Stimulated activated CD8-positive, alpha-beta memory T cell treated with anti-CD3 and anti-CD28 coated beads, Interleukin-4, amount 100 ng/mL, for 4 hours (primary cell): ENCODE measurements around the gene TMEM72.

Experiments used
- DNase-seq, 2 donors: peaks; one replicate each; pipeline ENCODE4 v3.0.0-alpha.2; 2020; ENCODE audit warnings: low read depth in 2 of 2, low spot score in 1 of 2

TMEM72 gene

GRCh38 chr10:44917848-44918247 is 6.7 kb downstream of the TMEM72 start:
- DNase-seq, result no peak

GRCh38 chr10:44920252-44920651 is 9.1 kb downstream of the TMEM72 start:
- no peak for DNase-seq

- no peak for DNase-seq
These were observed 9.9 kb downstream of the TMEM72 start for GRCh38 chr10:44921061-44921460.

GRCh38 chr10:44921506-44921905 is 10.4 kb downstream of the TMEM72 start:
- no peak for DNase-seq

GRCh38 chr10:44922021-44922420 is 10.9 kb downstream of the TMEM72 start:
- no peak for DNase-seq

- DNase-seq, result no peak
These were observed 11.8 kb downstream of the TMEM72 start for GRCh38 chr10:44922796-44923545.

- no peak for DNase-seq
These were observed 12.5 kb downstream of the TMEM72 start for GRCh38 chr10:44923611-44924010.

- no peak for DNase-seq
These were observed 13.3 kb downstream of the TMEM72 start for GRCh38 chr10:44924261-44925040.

- DNase-seq, result no peak
These were observed 14.1 kb downstream of the TMEM72 start for GRCh38 chr10:44925224-44925623.

GRCh38 chr10:44925811-44926750 is 14.9 kb downstream of the TMEM72 start:
- no peak for DNase-seq

GRCh38 chr10:44926751-44927351 is 15.7 kb downstream of the TMEM72 start:
- no peak for DNase-seq

- DNase-seq, result no peak
These were observed 16.2 kb downstream of the TMEM72 start for GRCh38 chr10:44927352-44927751.

- DNase-seq, result no peak
These were observed 17.3 kb downstream of the TMEM72 start for GRCh38 chr10:44928462-44928861.

- no peak for DNase-seq
These were observed 18.5 kb downstream of the TMEM72 start for GRCh38 chr10:44929356-44930255.

- DNase-seq, result no peak
These were observed 19.9 kb downstream of the TMEM72 start for GRCh38 chr10:44930904-44931620.

- no peak for DNase-seq
These were observed 20.7 kb downstream of the TMEM72 start for GRCh38 chr10:44931621-44932516.

- DNase-seq, result peak; percentile 54 to 70
These were observed 21.6 kb downstream of the TMEM72 start for GRCh38 chr10:44932517-44933450.
